Measurements from ENCODE around the gene UTP14A. TPM values are rescaled to one million over a fixed set of nuclear protein-coding genes. Genes with fewer than 3 reads are reported as not detected.

UTP14A gene
- total RNA-seq, 2 experiments from 2014 or later: 8.8 to 9.8 TPM

- Histone ChIP-seq H3K27me3 (ENCODE audit: control insufficient read depth in 1 of 2, insufficient read depth in 2 of 2, low read length in 2 of 2) (no peaks in the 10 kb centered on the region), H3K9me3 (ENCODE audit: control insufficient read depth in 1 of 2, insufficient read depth in 1 of 2, low read length in 2 of 2) (no peaks in the 10 kb centered on the region), H3K4me1 (ENCODE audit: insufficient read depth, low read length) (peaks cover 9% of the 10 kb centered on the region), H3K36me3 (ENCODE audit: insufficient read depth, low read length) (no peaks in the 10 kb centered on the region), H3K4me3 (ENCODE audit: low read length) (no peak overlapping the region), H3K27ac (ENCODE audit: low read depth in 1 of 2, low read length in 2 of 2) (no peak overlapping the region)
- intact Hi-C loops (cut with DNase I, micrococcal nuclease): loop anchor here in 1 of 2 experiments (2.0 kb wide), 1 partner anchor 18 kb away; no protein-coding TSS in a partner anchor
- Mint-ChIP-seq H3K27me3 (no peaks in the 10 kb centered on the region), H3K36me3 (ENCODE audit: low read depth) (no peaks in the 10 kb centered on the region), H3K4me1 (ENCODE audit: low read depth) (peaks cover 22% of the 10 kb centered on the region), H3K27ac (no peak overlapping the region), H3K4me3 (no peak overlapping the region), H3K9me3 (no peaks in the 10 kb centered on the region)
- CTCF ChIA-PET: no interaction called here
- TF ChIP-seq CTCF (IDR thresholded peaks at IDR 0.05): no peak
- ATAC-seq (ENCODE audit: poor library complexity): no peak
- POLR2A ChIA-PET: no interaction called here
- DNase-seq: no peak
Measured at GRCh38 chrX:129934952-129935351, 29.0 kb downstream of the UTP14A start.

DNA sequence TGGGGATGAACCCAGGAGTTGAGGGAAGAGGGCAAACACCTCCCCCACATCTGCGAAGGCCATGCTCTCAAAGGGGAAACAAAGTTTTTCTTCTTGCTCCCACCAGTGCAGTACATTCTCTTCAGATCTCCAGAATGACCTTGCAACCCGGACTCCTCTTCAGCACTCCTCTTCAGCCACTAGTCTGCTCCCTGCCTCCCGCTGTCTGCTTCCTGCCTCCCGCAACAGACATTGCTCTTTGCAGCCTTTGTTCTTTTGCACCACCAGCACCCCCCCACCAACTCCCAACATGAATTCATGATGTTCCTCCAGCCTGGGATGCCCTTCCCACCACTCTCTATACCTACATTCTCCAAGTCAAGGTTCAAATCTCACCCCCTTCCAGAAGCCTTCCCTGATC lies 32.1 kb downstream of the UTP14A start:
- Mint-ChIP-seq H3K27ac (no peak overlapping the region), H3K4me1 (ENCODE audit: low read depth) (peaks cover 22% of the 10 kb centered on the region), H3K27me3 (no peaks in the 10 kb centered on the region), H3K36me3 (ENCODE audit: low read depth) (no peaks in the 10 kb centered on the region), H3K9me3 (no peaks in the 10 kb centered on the region), H3K4me3 (no peak overlapping the region)
- no peak overlapping the region for H3K27ac ChIP-seq (ENCODE audit: low read depth in 1 of 2, low read length in 2 of 2)
- peaks cover under 1% of the 10 kb centered on the region for H3K4me1 ChIP-seq (ENCODE audit: insufficient read depth, low read length)
- H3K36me3 ChIP-seq (ENCODE audit: insufficient read depth, low read length): no peaks in the 10 kb centered on the region
- CTCF ChIA-PET: interaction anchor here (1.8 kb wide), 1 partner anchor 13 kb away, joined by 4 read pairs; no protein-coding TSS in a partner anchor
- H3K4me3 ChIP-seq (ENCODE audit: low read length): no peak overlapping the region
- no peak for TF ChIP-seq CTCF (IDR thresholded peaks at IDR 0.05)
- H3K27me3 ChIP-seq (ENCODE audit: control insufficient read depth in 1 of 2, insufficient read depth in 2 of 2, low read length in 2 of 2): no peaks in the 10 kb centered on the region
- ATAC-seq (ENCODE audit: poor library complexity) (no peak), DNase-seq (no peak)
- POLR2A ChIA-PET: no interaction called here
- no peaks in the 10 kb centered on the region for H3K9me3 ChIP-seq (ENCODE audit: control insufficient read depth in 1 of 2, insufficient read depth in 1 of 2, low read length in 2 of 2)
- intact Hi-C loops (cut with DNase I, micrococcal nuclease): no loop called here

DNA sequence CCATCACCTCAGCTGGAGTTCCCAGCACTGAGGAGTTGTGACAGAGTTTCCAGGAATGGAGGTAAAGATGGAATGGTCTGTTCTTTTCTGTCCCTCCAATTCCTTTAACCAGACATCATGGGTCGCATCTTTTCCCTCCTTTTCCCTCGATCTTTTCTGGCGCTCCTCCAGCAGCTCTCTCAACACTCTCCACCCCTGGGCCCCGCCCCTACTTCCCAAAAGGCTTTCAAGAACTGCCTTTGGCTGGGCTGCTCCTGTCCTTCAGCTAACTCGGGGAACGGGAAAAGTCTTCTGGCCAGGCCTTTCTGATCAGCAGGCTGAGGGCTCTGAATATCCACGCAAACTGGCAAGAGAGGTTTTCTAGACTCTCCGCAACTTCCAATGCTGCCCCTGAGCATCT lies 34.0 kb downstream of the UTP14A start:
- no peaks in the 10 kb centered on the region for H3K27me3 ChIP-seq (ENCODE audit: control insufficient read depth in 1 of 2, insufficient read depth in 2 of 2, low read length in 2 of 2)
- ATAC-seq (ENCODE audit: poor library complexity) (no peak), DNase-seq (no peak)
- CTCF ChIA-PET: interaction anchor here (1.8 kb wide), 1 partner anchor 15 kb away, joined by 4 read pairs; no protein-coding TSS in a partner anchor
- no peaks in the 10 kb centered on the region for H3K36me3 Mint-ChIP-seq (ENCODE audit: low read depth)
- no peaks in the 10 kb centered on the region for H3K4me1 ChIP-seq (ENCODE audit: insufficient read depth, low read length)
- no peaks in the 10 kb centered on the region for H3K27me3 Mint-ChIP-seq
- H3K9me3 Mint-ChIP-seq: no peaks in the 10 kb centered on the region
- no peak overlapping the region for H3K27ac Mint-ChIP-seq
- no peak overlapping the region for H3K4me3 ChIP-seq (ENCODE audit: low read length)
- no peak for TF ChIP-seq CTCF (IDR thresholded peaks at IDR 0.05)
- peaks cover 17% of the 10 kb centered on the region for H3K4me1 Mint-ChIP-seq (ENCODE audit: low read depth)
- intact Hi-C loops (cut with DNase I, micrococcal nuclease): no loop called here
- no peaks in the 10 kb centered on the region for H3K36me3 ChIP-seq (ENCODE audit: insufficient read depth, low read length)
- no peak overlapping the region for H3K27ac ChIP-seq (ENCODE audit: low read depth in 1 of 2, low read length in 2 of 2)
- POLR2A ChIA-PET: no interaction called here
- no peaks in the 10 kb centered on the region for H3K9me3 ChIP-seq (ENCODE audit: control insufficient read depth in 1 of 2, insufficient read depth in 1 of 2, low read length in 2 of 2)
- H3K4me3 Mint-ChIP-seq: no peak overlapping the region

Measured in CD4-positive, alpha-beta T cell (primary cell).